Panc1 (cell line): ENCODE data around the gene MOXD1.

Experiments used
- SIN3A ChIP-seq: IDR thresholded peaks from 2 replicates; pipeline ENCODE4 v1.6.1; 2012; ENCODE audit warnings: low read depth, mild to moderate bottlenecking, low read length, moderate library complexity, borderline replicate concordance; ENCODE audit not compliant: insufficient read depth
- TF ChIP-seq, protein P1 (sequence below): fragments of 450-650 bp; IDR thresholded peaks from 2 replicates; pipeline ENCODE4 v1.5.1; 2017; ENCODE audit warnings: mild to moderate bottlenecking

DNA sequence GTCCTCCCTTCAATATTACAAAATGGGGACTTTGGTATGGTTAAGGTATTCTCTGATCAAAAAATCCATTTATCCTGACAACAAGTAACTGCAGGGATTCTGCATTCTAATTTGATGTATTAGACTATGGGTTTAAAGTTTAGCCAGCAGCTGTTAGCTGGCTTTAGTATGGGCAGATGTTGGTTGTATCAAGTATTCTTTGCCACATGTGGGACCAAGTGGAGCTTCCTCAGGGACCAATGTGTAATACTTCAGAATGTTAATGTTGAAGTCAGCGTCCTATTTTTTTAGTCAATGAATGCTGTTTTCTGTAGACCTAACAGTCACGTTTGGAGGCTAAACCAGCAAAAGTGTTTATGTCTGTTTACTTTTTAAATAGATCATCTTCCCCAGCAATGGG, 41.4 kb downstream of the MOXD1 start:
- TF ChIP-seq, protein P1, sequence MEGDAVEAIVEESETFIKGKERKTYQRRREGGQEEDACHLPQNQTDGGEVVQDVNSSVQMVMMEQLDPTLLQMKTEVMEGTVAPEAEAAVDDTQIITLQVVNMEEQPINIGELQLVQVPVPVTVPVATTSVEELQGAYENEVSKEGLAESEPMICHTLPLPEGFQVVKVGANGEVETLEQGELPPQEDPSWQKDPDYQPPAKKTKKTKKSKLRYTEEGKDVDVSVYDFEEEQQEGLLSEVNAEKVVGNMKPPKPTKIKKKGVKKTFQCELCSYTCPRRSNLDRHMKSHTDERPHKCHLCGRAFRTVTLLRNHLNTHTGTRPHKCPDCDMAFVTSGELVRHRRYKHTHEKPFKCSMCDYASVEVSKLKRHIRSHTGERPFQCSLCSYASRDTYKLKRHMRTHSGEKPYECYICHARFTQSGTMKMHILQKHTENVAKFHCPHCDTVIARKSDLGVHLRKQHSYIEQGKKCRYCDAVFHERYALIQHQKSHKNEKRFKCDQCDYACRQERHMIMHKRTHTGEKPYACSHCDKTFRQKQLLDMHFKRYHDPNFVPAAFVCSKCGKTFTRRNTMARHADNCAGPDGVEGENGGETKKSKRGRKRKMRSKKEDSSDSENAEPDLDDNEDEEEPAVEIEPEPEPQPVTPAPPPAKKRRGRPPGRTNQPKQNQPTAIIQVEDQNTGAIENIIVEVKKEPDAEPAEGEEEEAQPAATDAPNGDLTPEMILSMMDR: no peak
- no peak for TF ChIP-seq SIN3A
